ENCODE measurements around the gene DYNLL2. TPM values are rescaled to one million over a fixed set of nuclear protein-coding genes. Genes with fewer than 3 reads are reported as not detected.
"Not testable (repeated sequence)": the region's sequence is repeated elsewhere in the genome, so short reads cannot be mapped to it uniquely, and the experiment has no call there.

DYNLL2 gene
- total RNA-seq, 1 donor from 2014 or later, result 14.4 TPM

DNA sequence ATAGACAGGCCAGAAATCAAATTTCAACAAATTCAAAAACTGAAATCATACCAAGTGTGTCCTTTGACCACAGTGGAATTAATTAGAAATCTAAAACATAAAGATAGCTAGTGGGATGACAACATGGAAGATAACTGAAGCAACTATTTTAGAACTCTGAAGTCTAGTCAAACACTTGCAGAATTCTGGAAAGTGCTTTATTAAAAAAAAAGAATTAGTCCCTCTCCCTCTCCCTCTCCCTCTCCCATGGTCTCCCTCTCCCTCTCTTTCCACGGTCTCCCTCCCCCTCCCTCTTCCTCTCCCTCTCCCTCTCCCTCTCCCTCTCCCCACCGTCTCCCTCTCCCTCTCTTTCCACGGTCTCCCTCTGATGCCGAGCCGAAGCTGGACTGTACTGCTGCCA is 58.3 kb downstream of the DYNLL2 start:
- no peak for DNase-seq (ENCODE audit: low read depth)
- TF ChIP-seq, protein P1, sequence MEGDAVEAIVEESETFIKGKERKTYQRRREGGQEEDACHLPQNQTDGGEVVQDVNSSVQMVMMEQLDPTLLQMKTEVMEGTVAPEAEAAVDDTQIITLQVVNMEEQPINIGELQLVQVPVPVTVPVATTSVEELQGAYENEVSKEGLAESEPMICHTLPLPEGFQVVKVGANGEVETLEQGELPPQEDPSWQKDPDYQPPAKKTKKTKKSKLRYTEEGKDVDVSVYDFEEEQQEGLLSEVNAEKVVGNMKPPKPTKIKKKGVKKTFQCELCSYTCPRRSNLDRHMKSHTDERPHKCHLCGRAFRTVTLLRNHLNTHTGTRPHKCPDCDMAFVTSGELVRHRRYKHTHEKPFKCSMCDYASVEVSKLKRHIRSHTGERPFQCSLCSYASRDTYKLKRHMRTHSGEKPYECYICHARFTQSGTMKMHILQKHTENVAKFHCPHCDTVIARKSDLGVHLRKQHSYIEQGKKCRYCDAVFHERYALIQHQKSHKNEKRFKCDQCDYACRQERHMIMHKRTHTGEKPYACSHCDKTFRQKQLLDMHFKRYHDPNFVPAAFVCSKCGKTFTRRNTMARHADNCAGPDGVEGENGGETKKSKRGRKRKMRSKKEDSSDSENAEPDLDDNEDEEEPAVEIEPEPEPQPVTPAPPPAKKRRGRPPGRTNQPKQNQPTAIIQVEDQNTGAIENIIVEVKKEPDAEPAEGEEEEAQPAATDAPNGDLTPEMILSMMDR (conservative IDR thresholded peaks at IDR 0.05; ENCODE audit: low read depth, low read length), result no peak
- H3K4me3 ChIP-seq (ENCODE audit: low read depth, low read length), result no peak overlapping the region

DNA sequence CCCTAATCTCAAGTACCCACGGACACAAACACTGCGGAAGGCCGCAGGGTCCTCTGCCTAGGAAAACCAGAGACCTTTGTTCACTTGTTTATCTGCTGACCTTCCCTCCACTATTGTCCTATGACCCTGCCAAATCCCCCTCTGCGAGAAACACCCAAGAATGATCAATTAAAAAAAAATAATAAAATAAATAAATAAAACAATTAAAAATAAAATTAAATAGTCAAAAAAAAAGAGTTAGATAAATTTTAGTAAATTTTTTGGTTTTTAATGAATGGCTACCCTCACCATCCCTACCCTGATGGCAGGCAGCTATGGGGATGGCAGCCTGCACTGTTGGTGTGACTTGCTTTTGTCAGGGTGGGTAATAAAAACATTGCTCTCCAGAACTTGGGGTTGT is 60.1 kb downstream of the DYNLL2 start:
- H3K4me3 ChIP-seq (ENCODE audit: low read depth, low read length); DNase-seq (ENCODE audit: low read depth): not testable (repeated sequence)

DNA sequence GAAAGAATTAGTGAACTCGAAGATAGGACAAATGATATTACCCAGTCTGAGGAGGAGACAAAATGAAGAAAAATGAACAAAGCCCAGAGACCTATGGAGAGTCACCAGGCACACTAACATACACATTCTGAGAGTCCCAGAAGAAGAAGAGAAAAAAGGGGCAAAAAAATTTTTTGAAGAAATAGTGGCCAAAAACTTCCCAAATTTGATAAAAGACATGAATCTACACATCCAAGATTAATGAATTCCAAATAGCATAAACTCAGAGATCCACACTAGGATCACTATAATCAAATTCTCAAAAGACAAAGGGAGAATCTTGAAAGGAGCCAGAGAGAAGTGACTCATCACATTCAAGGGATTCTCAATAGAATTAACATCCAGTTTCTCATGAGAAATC is 61.6 kb downstream of the DYNLL2 start:
- TF ChIP-seq, protein P1 (conservative IDR thresholded peaks at IDR 0.05; ENCODE audit: low read depth, low read length), result no peak
- H3K4me3 ChIP-seq (ENCODE audit: low read depth, low read length), result no peak overlapping the region
- DNase-seq (ENCODE audit: low read depth), result no peak

Other genes with a start within 250 kb of the DYNLL2 start
- 27.0 and 82.9 TPM in 2 replicates for gene MRPS23, start 233.4 kb upstream of the DYNLL2 start, total RNA-seq
- gene CUEDC1, start 128.0 kb upstream of the DYNLL2 start, total RNA-seq, result 14.4 and 14.5 TPM in 2 replicates
- gene VEZF1, start 95.2 kb upstream of the DYNLL2 start, total RNA-seq, result 54.6 and 64.0 TPM in 2 replicates
- 293 and 299 TPM in 2 replicates for gene SRSF1, start 76.2 kb upstream of the DYNLL2 start, total RNA-seq
- gene OR4D1, start 65.0 kb downstream of the DYNLL2 start, total RNA-seq, result not detected in 2 replicates
- not detected in 2 replicates for gene OR4D2, start 83.6 kb downstream of the DYNLL2 start, total RNA-seq
- not detected in 2 replicates for gene EPX, start 109.3 kb downstream of the DYNLL2 start, total RNA-seq
- 10.9 and 16.1 TPM in 2 replicates for gene MKS1, start 135.8 kb downstream of the DYNLL2 start, total RNA-seq
- gene LPO, start 155.2 kb downstream of the DYNLL2 start, total RNA-seq, result not detected in 2 replicates
- not detected in 2 replicates for gene MPO, start 197.5 kb downstream of the DYNLL2 start, total RNA-seq
- 0.87 and 3.5 TPM in 2 replicates for gene TSPOAP1, start 245.4 kb downstream of the DYNLL2 start, total RNA-seq